ENCODE results near the gene CMTM8.

CMTM8 gene

DNA sequence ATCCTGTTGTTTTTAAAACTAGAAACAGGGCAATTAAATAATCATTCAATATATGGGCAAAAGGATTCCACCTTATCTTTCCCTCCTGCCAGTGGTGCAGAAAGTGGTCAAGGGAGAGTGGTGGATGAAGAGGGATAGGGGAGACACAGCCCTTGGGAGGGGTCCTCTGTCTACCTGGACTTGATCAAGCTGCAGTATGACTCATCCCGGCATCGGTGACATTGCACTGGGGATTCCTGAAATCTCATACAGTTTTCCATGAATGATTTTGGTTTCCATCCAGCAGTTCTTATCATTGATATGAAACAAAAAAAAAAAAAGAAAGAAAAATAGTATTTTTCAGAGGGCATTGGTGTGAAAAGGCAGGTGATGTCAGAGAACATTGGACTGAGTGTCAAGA, 62.9 kb downstream of the CMTM8 start:
- no peaks in the 10 kb centered on the region for H3K79me2 ChIP-seq (ENCODE audit: control insufficient read depth, low read length)
- H3K27ac ChIP-seq (ENCODE audit: low read depth, low read length): no peak overlapping the region
- no peaks in the 10 kb centered on the region for H3K9me2 ChIP-seq (replicated peaks; ENCODE audit: control insufficient read depth, low read length)
- H4K20me1 ChIP-seq (ENCODE audit: control insufficient read depth, insufficient read depth, low read depth, low read length): no peaks in the 10 kb centered on the region
- H3K36me3 ChIP-seq (ENCODE audit: control insufficient read depth, low read length): no peaks in the 10 kb centered on the region
- H3K27me3 ChIP-seq (ENCODE audit: control insufficient read depth, low read length): peaks cover 23% of the 10 kb centered on the region
- no peaks in the 10 kb centered on the region for H3K4me1 ChIP-seq (ENCODE audit: control insufficient read depth, low read length)
- no peaks in the 10 kb centered on the region for H3K9me3 ChIP-seq (ENCODE audit: control insufficient read depth, insufficient read depth, low read length)
- no peak for TF ChIP-seq EZH2phosphoT487 (IDR thresholded peaks at IDR 0.05; ENCODE audit: borderline replicate concordance, low read length)
- TF ChIP-seq, protein P1, sequence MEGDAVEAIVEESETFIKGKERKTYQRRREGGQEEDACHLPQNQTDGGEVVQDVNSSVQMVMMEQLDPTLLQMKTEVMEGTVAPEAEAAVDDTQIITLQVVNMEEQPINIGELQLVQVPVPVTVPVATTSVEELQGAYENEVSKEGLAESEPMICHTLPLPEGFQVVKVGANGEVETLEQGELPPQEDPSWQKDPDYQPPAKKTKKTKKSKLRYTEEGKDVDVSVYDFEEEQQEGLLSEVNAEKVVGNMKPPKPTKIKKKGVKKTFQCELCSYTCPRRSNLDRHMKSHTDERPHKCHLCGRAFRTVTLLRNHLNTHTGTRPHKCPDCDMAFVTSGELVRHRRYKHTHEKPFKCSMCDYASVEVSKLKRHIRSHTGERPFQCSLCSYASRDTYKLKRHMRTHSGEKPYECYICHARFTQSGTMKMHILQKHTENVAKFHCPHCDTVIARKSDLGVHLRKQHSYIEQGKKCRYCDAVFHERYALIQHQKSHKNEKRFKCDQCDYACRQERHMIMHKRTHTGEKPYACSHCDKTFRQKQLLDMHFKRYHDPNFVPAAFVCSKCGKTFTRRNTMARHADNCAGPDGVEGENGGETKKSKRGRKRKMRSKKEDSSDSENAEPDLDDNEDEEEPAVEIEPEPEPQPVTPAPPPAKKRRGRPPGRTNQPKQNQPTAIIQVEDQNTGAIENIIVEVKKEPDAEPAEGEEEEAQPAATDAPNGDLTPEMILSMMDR (IDR thresholded peaks at IDR 0.05; ENCODE audit: low read depth, low read length, poor library complexity, severe bottlenecking): no peak
- H3K4me3 ChIP-seq (ENCODE audit: low read length): no peak overlapping the region
- H3F3A ChIP-seq (ENCODE audit: control insufficient read depth, insufficient read depth): no peaks in the 10 kb centered on the region
- H3K4me2 ChIP-seq (ENCODE audit: low read length): no peak overlapping the region

GRCh38 chr3:32302601-32303398, 64.3 kb downstream of the CMTM8 start:
- Histone ChIP-seq H3K36me3 (ENCODE audit: control insufficient read depth, low read length) (no peaks in the 10 kb centered on the region), H3K4me1 (ENCODE audit: control insufficient read depth, low read length) (no peaks in the 10 kb centered on the region), H3K27ac (ENCODE audit: low read depth, low read length) (no peak overlapping the region), H3F3A (ENCODE audit: control insufficient read depth, insufficient read depth) (no peaks in the 10 kb centered on the region), H3K27me3 (ENCODE audit: control insufficient read depth, low read length) (peaks cover 22% of the 10 kb centered on the region), H3K9me2 (replicated peaks; ENCODE audit: control insufficient read depth, low read length) (no peaks in the 10 kb centered on the region), H4K20me1 (ENCODE audit: control insufficient read depth, insufficient read depth, low read depth, low read length) (no peaks in the 10 kb centered on the region), H3K9me3 (ENCODE audit: control insufficient read depth, insufficient read depth, low read length) (no peaks in the 10 kb centered on the region), H3K79me2 (ENCODE audit: control insufficient read depth, low read length) (no peaks in the 10 kb centered on the region), H3K4me3 (ENCODE audit: low read length) (no peak overlapping the region), H3K4me2 (ENCODE audit: low read length) (no peak overlapping the region)
- TF ChIP-seq, protein P1 (IDR thresholded peaks at IDR 0.05; ENCODE audit: low read depth, low read length, poor library complexity, severe bottlenecking): no peak
- no peak for TF ChIP-seq EZH2phosphoT487 (IDR thresholded peaks at IDR 0.05; ENCODE audit: borderline replicate concordance, low read length)

DNA sequence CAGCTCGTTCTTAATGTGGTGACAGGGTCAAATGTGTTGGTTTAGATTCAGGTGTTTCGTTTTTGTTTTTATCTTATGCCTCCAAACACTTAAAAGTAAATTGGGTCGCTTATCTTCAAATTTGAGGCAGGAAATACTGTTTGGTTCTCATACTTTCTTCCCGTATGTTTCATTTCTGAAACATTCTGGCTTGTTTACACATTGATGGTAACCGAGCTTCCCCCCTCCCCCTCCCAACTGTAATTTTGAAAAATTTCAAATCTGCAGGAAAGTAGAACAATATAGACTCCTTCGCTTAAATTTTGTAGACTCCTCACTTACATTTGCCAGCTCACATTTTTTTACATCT, 64.9 kb downstream of the CMTM8 start:
- Histone ChIP-seq H3F3A (ENCODE audit: control insufficient read depth, insufficient read depth) (no peaks in the 10 kb centered on the region), H3K4me3 (ENCODE audit: low read length) (no peak overlapping the region), H3K4me1 (ENCODE audit: control insufficient read depth, low read length) (no peaks in the 10 kb centered on the region), H3K36me3 (ENCODE audit: control insufficient read depth, low read length) (no peaks in the 10 kb centered on the region), H3K4me2 (ENCODE audit: low read length) (no peak overlapping the region), H3K9me3 (ENCODE audit: control insufficient read depth, insufficient read depth, low read length) (no peaks in the 10 kb centered on the region), H3K27me3 (ENCODE audit: control insufficient read depth, low read length) (peaks cover 22% of the 10 kb centered on the region), H3K9me2 (replicated peaks; ENCODE audit: control insufficient read depth, low read length) (no peaks in the 10 kb centered on the region), H4K20me1 (ENCODE audit: control insufficient read depth, insufficient read depth, low read depth, low read length) (no peaks in the 10 kb centered on the region), H3K79me2 (ENCODE audit: control insufficient read depth, low read length) (no peaks in the 10 kb centered on the region), H3K27ac (ENCODE audit: low read depth, low read length) (no peak overlapping the region)
- TF ChIP-seq, protein P1 (IDR thresholded peaks at IDR 0.05; ENCODE audit: low read depth, low read length, poor library complexity, severe bottlenecking): no peak
- no peak for TF ChIP-seq EZH2phosphoT487 (IDR thresholded peaks at IDR 0.05; ENCODE audit: borderline replicate concordance, low read length)
